Smooth muscle cell (in vitro differentiated cells): ENCODE measurements around the gene NCKAP5. TPM values are rescaled to one million over a fixed set of nuclear protein-coding genes. Genes with fewer than 3 reads are reported as not detected.

Source experiments
- DNase-seq: peaks from one replicate; lab custom pipeline; 2025; ENCODE audit not compliant: unreplicated experiment; lab: John Stamatoyannopoulos, UW
- H2AFZ ChIP-seq: fragments of 200-600 bp; sonication (generic); 2 replicates; pipeline ENCODE4 v1.6.0; 2016; ENCODE audit warnings: antibody characterized with exemption, low read depth, mild to moderate bottlenecking
- H3F3A ChIP-seq: fragments of 200-600 bp; sonication (generic); 2 replicates; pipeline ENCODE4 v1.6.0; 2017; ENCODE audit warnings: antibody characterized with exemption, low read depth
- H3K27ac ChIP-seq: fragments of 200-600 bp; sonication (generic); 2 replicates; pipeline ENCODE4 v1.5.1; 2016; ENCODE audit warnings: low read depth, mild to moderate bottlenecking
- H3K27me3 ChIP-seq: fragments of 200-600 bp; sonication (generic); 2 replicates; pipeline ENCODE4 v1.6.1; 2016; ENCODE audit warnings: low read depth, mild to moderate bottlenecking
- H3K36me3 ChIP-seq: fragments of 200-600 bp; sonication (generic); 2 replicates; pipeline ENCODE4 v1.5.1; 2016; ENCODE audit warnings: low read depth
- H3K4me1 ChIP-seq: fragments of 200-600 bp; sonication (generic); 2 replicates; pipeline ENCODE4 v1.5.1; 2016; ENCODE audit warnings: low read depth
- H3K4me2 ChIP-seq: fragments of 200-600 bp; sonication (generic); 2 replicates; pipeline ENCODE4 v1.6.0; 2016; ENCODE audit warnings: mild to moderate bottlenecking
- H3K4me3 ChIP-seq: fragments of 200-600 bp; sonication (generic); 2 replicates; pipeline ENCODE4 v1.5.1; 2016; ENCODE audit warnings: mild to moderate bottlenecking
- H3K79me2 ChIP-seq: fragments of 200-600 bp; sonication (generic); 2 replicates; pipeline ENCODE4 v1.6.0; 2016; ENCODE audit warnings: low read depth, mild to moderate bottlenecking
- H3K9ac ChIP-seq: fragments of 200-600 bp; sonication (generic); 2 replicates; pipeline ENCODE4 v1.6.0; 2016; ENCODE audit warnings: low read depth
- H3K9me3 ChIP-seq: fragments of 200-600 bp; sonication (generic); replicated peaks from 2 replicates; pipeline ENCODE4 v1.5.1; 2016; ENCODE audit warnings: low read depth
- H4K20me1 ChIP-seq: fragments of 200-600 bp; sonication (generic); 2 replicates; pipeline ENCODE4 v1.6.0; 2016; ENCODE audit warnings: low read depth
- CTCF ChIP-seq: fragments of 200-600 bp; sonication (generic); IDR thresholded peaks from 2 replicates; pipeline ENCODE4 v1.5.1; 2017; ENCODE audit warnings: borderline replicate concordance, mild to moderate bottlenecking, antibody characterized with exemption; ENCODE audit not compliant: insufficient read depth, poor library complexity, severe bottlenecking
- WGBS: methylation state at CpG from one replicate; pipeline ENCODE4 v1.1.7; 2016; ENCODE audit warnings: low lambda C conversion rate; 5-methylcytosine and 5-hydroxymethylcytosine counted together
- polyA plus RNA-seq: library from polyadenylated mRNA; unstranded; fragments of >200 nt; fragmentation: Nextera tagmentation; extraction: Ambion mirVana; gene quantifications from 2 replicates; pipeline ENCODE4 v1.2.1, GENCODE V29; 2016
- total RNA-seq: library from RNA; depleted of rRNA; stranded (reverse); fragments of >200 nt; gene quantifications from 2 replicates; pipeline ENCODE4 v1.2.3, GENCODE V29; 2014

The NCKAP5 gene
- total and polyA plus RNA-seq, 2 experiments from 2014 or later, result 4.6 to 9.5 TPM

GRCh38 chr2:133485868-133486267 is 82.4 kb downstream of the NCKAP5 start:
- WGBS, result 58% methylated on average over 3 of the region's 3 CpGs
- no peak overlapping the region for H3K4me3 ChIP-seq
- DNase-seq, result no peak
- no peaks in the 10 kb centered on the region for H3K9me3 ChIP-seq
- no peak overlapping the region for H2AFZ ChIP-seq
- no peak for TF ChIP-seq CTCF
- H3F3A ChIP-seq, result no peaks in the 10 kb centered on the region
- no peaks in the 10 kb centered on the region for H3K4me1 ChIP-seq
- H3K79me2 ChIP-seq, result no peaks in the 10 kb centered on the region
- H3K27me3 ChIP-seq, result no peaks in the 10 kb centered on the region
- H3K9ac ChIP-seq, result no peak overlapping the region
- no peak overlapping the region for H3K4me2 ChIP-seq
- no peak overlapping the region for H3K27ac ChIP-seq
- H3K36me3 ChIP-seq, result no peaks in the 10 kb centered on the region
- no peaks in the 10 kb centered on the region for H4K20me1 ChIP-seq

GRCh38 chr2:133484784-133485183 is 83.5 kb downstream of the NCKAP5 start:
- no peaks in the 10 kb centered on the region for H3K27me3 ChIP-seq
- no peak for DNase-seq
- no peak overlapping the region for H2AFZ ChIP-seq
- H3K9me3 ChIP-seq, result no peaks in the 10 kb centered on the region
- H3K4me3 ChIP-seq, result no peak overlapping the region
- H3K4me2 ChIP-seq, result no peak overlapping the region
- H3K36me3 ChIP-seq, result no peaks in the 10 kb centered on the region
- H3K79me2 ChIP-seq, result no peaks in the 10 kb centered on the region
- no peak overlapping the region for H3K27ac ChIP-seq
- TF ChIP-seq CTCF, result no peak
- no peak overlapping the region for H3K9ac ChIP-seq
- no peaks in the 10 kb centered on the region for H3K4me1 ChIP-seq
- no peaks in the 10 kb centered on the region for H3F3A ChIP-seq
- H4K20me1 ChIP-seq, result no peaks in the 10 kb centered on the region
- 90% methylated on average over 3 of the region's 3 CpGs for WGBS

- H3K4me1 ChIP-seq, result no peaks in the 10 kb centered on the region
- H3K4me3 ChIP-seq, result no peak overlapping the region
- no peak overlapping the region for H3K9ac ChIP-seq
- TF ChIP-seq CTCF, result no peak
- H3K36me3 ChIP-seq, result no peaks in the 10 kb centered on the region
- H3K27ac ChIP-seq, result no peak overlapping the region
- H4K20me1 ChIP-seq, result no peaks in the 10 kb centered on the region
- no peak overlapping the region for H3K4me2 ChIP-seq
- H3K27me3 ChIP-seq, result no peaks in the 10 kb centered on the region
- no peak overlapping the region for H2AFZ ChIP-seq
- H3F3A ChIP-seq, result no peaks in the 10 kb centered on the region
- no peak for DNase-seq
- no peaks in the 10 kb centered on the region for H3K9me3 ChIP-seq
- H3K79me2 ChIP-seq, result no peaks in the 10 kb centered on the region
- WGBS, result 58% methylated on average over 3 of the region's 3 CpGs
Observed at GRCh38 chr2:133484106-133484505, 84.2 kb downstream of the NCKAP5 start.

- Histone ChIP-seq H4K20me1 (no peaks in the 10 kb centered on the region), H3K36me3 (no peaks in the 10 kb centered on the region), H3K4me1 (no peaks in the 10 kb centered on the region), H3K9ac (no peak overlapping the region), H2AFZ (no peak overlapping the region), H3K4me2 (no peak overlapping the region), H3K27ac (no peak overlapping the region), H3F3A (no peaks in the 10 kb centered on the region), H3K79me2 (no peaks in the 10 kb centered on the region), H3K9me3 (no peaks in the 10 kb centered on the region), H3K27me3 (no peaks in the 10 kb centered on the region), H3K4me3 (no peak overlapping the region)
- TF ChIP-seq CTCF, result no peak
- no peak for DNase-seq
Observed at GRCh38 chr2:133483181-133483580, 85.1 kb downstream of the NCKAP5 start.
